Upper lobe of left lung (tissue), 6 donors: ENCODE data around the gene ARFGEF3. TPM values are rescaled to one million over a fixed set of nuclear protein-coding genes. Genes with fewer than 3 reads are reported as not detected.

Source experiments
- ATAC-seq, 2 donors: fragments of 200-7000 bp; cut with Tn5 transposase; one replicate each; pipeline ENCODE4 v1.9.1; 2022; ENCODE audit warnings: mild to moderate bottlenecking in 2 of 2, moderate library complexity in 2 of 2; ENCODE audit not compliant: low FRiP score in 2 of 2
- DNase-seq, 2 donors: peaks; one replicate each; pipeline ENCODE4 v3.0.0-alpha.2; 2019 to 2020
- H3K27ac ChIP-seq, 4 donors: fragments of 200-600 bp; sonication (generic); one replicate each; pipeline ENCODE4 v1.5.1; 2016 to 2019
- H3K27me3 ChIP-seq, 4 donors: fragments of 200-600 bp; sonication (generic); one replicate each; pipeline ENCODE4 v1.5.1; 2017 to 2019
- H3K36me3 ChIP-seq, 4 donors: fragments of 200-600 bp; sonication (generic); one replicate each; pipeline ENCODE4 v1.5.1; 2016 to 2019
- H3K4me1 ChIP-seq, 4 donors: fragments of 200-600 bp; sonication (generic); one replicate each; pipeline ENCODE4 v1.5.1; 2018 to 2019
- H3K4me3 ChIP-seq, 4 donors: fragments of 200-600 bp; sonication (generic); one replicate each; pipeline ENCODE4 v1.5.1; 2017 to 2019; ENCODE audit warnings: mild to moderate bottlenecking in 2 of 4, moderate library complexity in 1 of 4
- H3K9me3 ChIP-seq, 4 donors: fragments of 200-600 bp; sonication (generic); one replicate each; pipeline ENCODE4 v1.5.1; 2018 to 2019
- CTCF ChIP-seq, 6 experiments: fragments of 450-650 bp in 4 of 6; fragments of 200-600 bp in 2 of 6; sonication (generic) in 2 of 6; IDR thresholded peaks; one replicate each; pipeline ENCODE4 v1.5.1; 2016 to 2019; ENCODE audit warnings: antibody characterized with exemption in 6 of 6
- EP300 ChIP-seq, 4 donors: sonication (generic); formaldehyde crosslinking; IDR thresholded peaks; one replicate each; pipeline ENCODE4 v1.5.1; 2017; ENCODE audit warnings: antibody characterized with exemption in 4 of 4, control low read depth in 2 of 4
- POLR2A ChIP-seq, 4 donors: fragments of 450-650 bp; IDR thresholded peaks; one replicate each; pipeline ENCODE4 v1.5.1; 2016 to 2017; ENCODE audit warnings: antibody characterized with exemption in 4 of 4, mild to moderate bottlenecking in 2 of 4
- POLR2AphosphoS5 ChIP-seq, 2 donors: sonication (generic); formaldehyde crosslinking; IDR thresholded peaks; one replicate each; pipeline ENCODE4 v1.5.1; 2017; ENCODE audit warnings: antibody characterized with exemption in 2 of 2
- WGBS, 2 donors: methylation state at CpG; one replicate each; pipeline ENCODE4 v1.1.5; 2017 to 2018; 5-methylcytosine and 5-hydroxymethylcytosine counted together
- total RNA-seq, 6 donors: library from RNA; depleted of rRNA in 4 of 6; stranded (reverse); fragments of >200 nt in 4 of 6; gene quantifications; one replicate each; pipeline versions ENCODE4 v1.1.0 to v1.2.1, GENCODE V29; 2016 to 2021
- donor health status: DM: no; HTN: no; CAD: no; lungs with moderate emphysema.
- donor health status: DM: no; HTN: yes; CAD: no; lungs with severe emphysema.

Gene ARFGEF3
- total RNA-seq, 6 donors from 2014 or later = 19.8 to 53.6 (median 30.5) TPM

GRCh38 chr6:138128096-138128495 is 33.6 kb upstream of the ARFGEF3 start:
- ATAC-seq (no peak), DNase-seq (no peak)
- H3K27me3 ChIP-seq = no peaks in the 10 kb centered on the region
- WGBS, 2 donors = 93 to 95% methylated on average over 3 of the region's 3 CpGs
- H3K36me3 ChIP-seq = no peaks in the 10 kb centered on the region
- TF ChIP-seq CTCF (IDR thresholded peaks at IDR 0.05) = no peak
- H3K27ac ChIP-seq = no peak overlapping the region
- no peak overlapping the region for H3K4me3 ChIP-seq
- H3K9me3 ChIP-seq = no peaks in the 10 kb centered on the region
- no peaks in the 10 kb centered on the region for H3K4me1 ChIP-seq

GRCh38 chr6:138129190-138129589 is 32.5 kb upstream of the ARFGEF3 start:
- TF ChIP-seq POLR2AphosphoS5 (IDR thresholded peaks at IDR 0.05) (no peak), CTCF (IDR thresholded peaks at IDR 0.05) (no peak), POLR2A (IDR thresholded peaks at IDR 0.05) (no peak), EP300 (IDR thresholded peaks at IDR 0.05) (no peak)
- no peaks in the 10 kb centered on the region for H3K9me3 ChIP-seq
- no peak overlapping the region for H3K4me3 ChIP-seq
- no peak overlapping the region for H3K27ac ChIP-seq
- no peaks in the 10 kb centered on the region for H3K4me1 ChIP-seq
- ATAC-seq (no peak), DNase-seq (no peak)
- no peaks in the 10 kb centered on the region for H3K36me3 ChIP-seq
- H3K27me3 ChIP-seq = no peaks in the 10 kb centered on the region
- 77 to 94% methylated on average over 8 of the region's 8 CpGs for WGBS, 2 donors

DNA sequence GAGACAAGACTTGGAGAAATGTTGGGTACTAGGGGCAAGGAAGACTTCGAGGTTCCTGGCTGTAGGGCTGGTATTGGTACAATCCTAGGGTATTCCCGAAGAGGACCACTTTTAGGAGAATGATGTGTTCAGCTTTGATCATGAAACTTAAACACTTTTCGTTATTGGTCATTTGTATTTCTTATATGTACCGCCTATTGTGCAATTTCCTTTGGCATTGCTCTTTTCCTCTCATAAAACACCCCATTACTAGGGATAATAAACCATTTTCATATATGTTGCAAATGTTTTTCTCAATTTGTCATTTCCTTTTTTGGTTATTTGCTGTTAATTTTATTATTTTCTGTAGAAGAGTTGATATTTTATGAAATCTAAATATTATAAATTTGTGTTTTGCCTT is 18.9 kb upstream of the ARFGEF3 start:
- TF ChIP-seq EP300 (IDR thresholded peaks at IDR 0.05) (no peak), POLR2AphosphoS5 (IDR thresholded peaks at IDR 0.05) (no peak)
- ATAC-seq (no peak), DNase-seq (no peak)
- no peaks in the 10 kb centered on the region for H3K4me1 ChIP-seq
- no peaks in the 10 kb centered on the region for H3K27me3 ChIP-seq
- no peak overlapping the region for H3K4me3 ChIP-seq
- no peaks in the 10 kb centered on the region for H3K9me3 ChIP-seq
- no peaks in the 10 kb centered on the region for H3K36me3 ChIP-seq
- WGBS, 2 donors = 74 to 76% methylated on average over 4 of the region's 4 CpGs
- no peak overlapping the region for H3K27ac ChIP-seq

DNA sequence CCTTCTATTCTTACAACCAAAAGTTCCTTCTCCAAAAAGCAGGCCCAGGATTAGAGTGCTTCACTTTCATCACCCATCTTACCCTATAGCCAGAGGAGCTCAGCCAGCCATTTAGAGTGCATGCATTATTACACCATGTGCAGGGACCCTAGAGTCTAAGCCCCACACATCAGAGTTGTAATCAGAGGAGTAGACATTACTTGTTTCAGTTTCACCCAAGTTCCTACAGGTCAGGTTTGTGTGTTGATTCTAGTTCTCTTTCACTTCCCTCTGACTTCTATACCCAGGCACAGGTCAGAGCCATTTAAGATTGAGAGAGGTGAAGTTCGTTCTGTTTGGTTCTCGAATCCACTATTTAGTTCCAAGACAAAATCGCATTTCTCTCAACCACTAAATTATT is 16.3 kb upstream of the ARFGEF3 start:
- Histone ChIP-seq H3K4me1 (no peaks in the 10 kb centered on the region), H3K4me3 (no peak overlapping the region), H3K9me3 (no peaks in the 10 kb centered on the region), H3K27ac (no peak overlapping the region), H3K27me3 (no peaks in the 10 kb centered on the region), H3K36me3 (no peaks in the 10 kb centered on the region)
- DNase-seq (no peak), ATAC-seq (no peak)
- 85 to 95% methylated on average over 3 of the region's 3 CpGs for WGBS, 2 donors
- TF ChIP-seq CTCF (IDR thresholded peaks at IDR 0.05) (no peak), POLR2A (IDR thresholded peaks at IDR 0.05) (no peak), POLR2AphosphoS5 (IDR thresholded peaks at IDR 0.05) (no peak), EP300 (IDR thresholded peaks at IDR 0.05) (no peak)

GRCh38 chr6:138146544-138146943 is 15.2 kb upstream of the ARFGEF3 start:
- TF ChIP-seq POLR2AphosphoS5 (IDR thresholded peaks at IDR 0.05) = no peak
- no peak for TF ChIP-seq EP300 (IDR thresholded peaks at IDR 0.05)
- TF ChIP-seq CTCF (IDR thresholded peaks at IDR 0.05) = no peak
- TF ChIP-seq POLR2A (IDR thresholded peaks at IDR 0.05) = no peak
- ATAC-seq (no peak), DNase-seq (no peak)
- H3K36me3 ChIP-seq = no peaks in the 10 kb centered on the region
- H3K9me3 ChIP-seq = no peaks in the 10 kb centered on the region
- no peak overlapping the region for H3K27ac ChIP-seq
- H3K27me3 ChIP-seq = no peaks in the 10 kb centered on the region
- WGBS, 2 donors = 89% methylated on average over 5 of the region's 5 CpGs
- H3K4me1 ChIP-seq = no peaks in the 10 kb centered on the region
- no peak overlapping the region for H3K4me3 ChIP-seq
